ENCODE data around the gene RBPJ. TPM values are rescaled to one million over a fixed set of nuclear protein-coding genes. Genes with fewer than 3 reads are reported as not detected.
A peak's percentile ranks its signal among the peaks of the same experiment; 100 is the strongest.

The RBPJ gene
- total and polyA plus RNA-seq, 11 donors, result 21.9 to 84.3 (median 37.5) TPM

GRCh38 chr4:26420913-26421312 is 100.1 kb downstream of the RBPJ start:
- TF ChIP-seq CTCF (IDR thresholded peaks at IDR 0.05) (no peak), POLR2A (IDR thresholded peaks at IDR 0.05) (no peak)
- peaks cover 0 to 65% (median 51%) of the 10 kb centered on the region in 9 donors for H3K36me3 ChIP-seq
- H3K9me3 ChIP-seq, result peaks cover 0 to 6% (median 0%) of the 10 kb centered on the region in 12 donors
- H3K27ac ChIP-seq, result peak overlapping the region in 4 of 12 donors; percentile 11 to 57 (median 38)
- peaks cover 0 to 17% (median 3%) of the 10 kb centered on the region in 12 donors for H3K4me1 ChIP-seq
- ATAC-seq, result peak in 2 of 4 donors; percentile 26 to 48
- intact Hi-C loops (cut with DNase I), result no loop called here
- 37 to 46% (median 45%) methylated on average over 1 of the region's 1 CpG for WGBS, 4 donors
- DNase-seq, result no peak
- H3K27me3 ChIP-seq, result no peaks in the 10 kb centered on the region
- H3K4me3 ChIP-seq, result no peak overlapping the region

GRCh38 chr4:26424153-26424552 is 103.3 kb downstream of the RBPJ start:
- ATAC-seq (no peak), DNase-seq (no peak)
- TF ChIP-seq POLR2A (IDR thresholded peaks at IDR 0.05) (no peak), CTCF (IDR thresholded peaks at IDR 0.05) (no peak)
- intact Hi-C loops (cut with DNase I), result no loop called here
- no peak overlapping the region for H3K27ac ChIP-seq
- 68 to 76% (median 75%) methylated on average over 2 of the region's 2 CpGs for WGBS, 4 donors
- H3K27me3 ChIP-seq, result no peaks in the 10 kb centered on the region
- peaks cover 0 to 17% (median 3%) of the 10 kb centered on the region in 12 donors for H3K4me1 ChIP-seq
- no peak overlapping the region for H3K4me3 ChIP-seq
- peaks cover 0 to 6% (median 0%) of the 10 kb centered on the region in 12 donors for H3K9me3 ChIP-seq
- peaks cover 0 to 85% (median 49%) of the 10 kb centered on the region in 9 donors for H3K36me3 ChIP-seq

- H3K27ac ChIP-seq, result no peak overlapping the region
- intact Hi-C loops (cut with DNase I), result no loop called here
- TF ChIP-seq CTCF (IDR thresholded peaks at IDR 0.05), result peak in 1 of 12 donors; percentile 7
- no peak for TF ChIP-seq POLR2A (IDR thresholded peaks at IDR 0.05)
- H3K27me3 ChIP-seq, result no peaks in the 10 kb centered on the region
- H3K4me1 ChIP-seq, result peaks cover 0 to 17% (median 3%) of the 10 kb centered on the region in 12 donors
- peaks cover 0 to 6% (median 0%) of the 10 kb centered on the region in 12 donors for H3K9me3 ChIP-seq
- 96 to 98% (median 97%) methylated on average over 3 of the region's 3 CpGs for WGBS, 4 donors
- no peak for DNase-seq
- no peak for ATAC-seq
- no peak overlapping the region for H3K4me3 ChIP-seq
- peaks cover 0 to 91% (median 56%) of the 10 kb centered on the region in 9 donors for H3K36me3 ChIP-seq
Observed at GRCh38 chr4:26424838-26425237, 104.0 kb downstream of the RBPJ start.

GRCh38 chr4:26425953-26426352 is 105.1 kb downstream of the RBPJ start:
- ATAC-seq (no peak), DNase-seq (no peak)
- Histone ChIP-seq H3K27ac (no peak overlapping the region), H3K27me3 (no peaks in the 10 kb centered on the region), H3K36me3 (peaks cover 0 to 96% (median 67%) of the 10 kb centered on the region in 9 donors), H3K9me3 (peaks cover 0 to 6% (median 0%) of the 10 kb centered on the region in 12 donors), H3K4me3 (no peak overlapping the region), H3K4me1 (peaks cover 0 to 13% (median 3%) of the 10 kb centered on the region in 12 donors)
- TF ChIP-seq CTCF (IDR thresholded peaks at IDR 0.05) (no peak), POLR2A (IDR thresholded peaks at IDR 0.05) (no peak)
- WGBS, 4 donors, result 82 to 97% (median 93%) methylated on average over 1 of the region's 1 CpG
- intact Hi-C loops (cut with DNase I), result no loop called here
